ENCODE results near the gene KCNQ2.
A peak's percentile ranks its signal among the peaks of the same experiment; 100 is the strongest.

The KCNQ2 gene

GRCh38 chr20:63434599-63435378, 37.7 kb downstream of the KCNQ2 start:
- DNase-seq (ENCODE audit: low read depth, low spot score) = peak; percentile 98

DNA sequence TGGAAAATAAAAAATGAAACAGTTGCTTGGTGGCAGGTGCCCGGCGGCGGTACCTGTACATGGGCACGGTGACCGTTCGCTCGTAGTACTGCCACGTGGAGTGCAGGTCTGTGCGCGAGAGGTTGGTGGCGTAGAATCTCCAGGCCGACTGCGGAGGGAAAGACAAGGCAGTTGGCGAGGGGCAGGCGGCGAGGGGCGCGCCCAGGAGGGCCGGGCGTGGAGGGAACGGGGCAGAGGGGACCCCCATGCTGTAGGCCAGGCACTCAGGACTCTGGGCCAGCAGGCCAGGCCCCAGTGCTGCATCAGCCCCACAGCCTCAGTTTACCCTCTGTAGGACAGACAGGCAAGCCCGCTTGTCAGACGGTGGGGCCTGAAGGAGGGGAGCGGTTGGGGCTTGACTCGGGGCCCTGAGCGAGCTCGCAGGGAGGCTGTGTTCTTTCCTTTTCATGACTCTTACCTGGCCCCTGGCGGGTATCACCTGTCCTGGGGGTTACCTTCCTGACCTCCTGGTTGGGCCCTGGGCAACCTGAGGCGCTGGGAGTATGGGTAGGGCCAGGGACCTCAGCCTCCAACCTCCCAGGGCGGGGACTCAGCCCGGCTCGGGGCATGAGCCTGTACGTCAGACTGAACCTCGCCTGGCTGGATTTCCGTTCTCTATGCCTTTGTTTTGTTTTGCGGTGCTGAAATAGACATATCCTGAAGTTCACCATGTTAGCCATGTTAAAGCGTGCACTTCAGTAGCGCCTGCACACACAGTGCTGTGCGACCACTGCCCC, 38.5 kb downstream of the KCNQ2 start:
- DNase-seq (ENCODE audit: low read depth, low spot score) = no peak

DNA sequence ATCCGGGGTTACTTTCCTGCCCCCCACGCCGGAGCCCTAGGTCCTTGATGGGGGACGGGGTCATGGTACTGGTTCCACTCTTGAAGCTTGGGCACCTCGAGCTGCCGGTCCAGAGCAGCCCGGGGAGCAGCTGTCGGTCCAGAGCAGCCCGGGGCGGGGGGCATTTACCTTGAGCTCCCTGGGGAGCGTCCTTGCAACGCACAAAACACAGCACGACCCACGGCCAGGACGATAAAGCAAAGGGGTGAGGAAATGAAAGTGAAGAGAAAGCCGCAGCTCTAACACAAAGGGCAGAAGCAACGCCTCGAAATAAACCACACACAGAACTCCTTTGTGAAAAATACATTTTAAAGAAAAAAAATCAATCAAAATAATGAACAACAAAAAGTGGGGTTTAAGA, 39.1 kb downstream of the KCNQ2 start:
- no peak for DNase-seq (ENCODE audit: low read depth, low spot score)

GRCh38 chr20:63432577-63433325, 39.7 kb downstream of the KCNQ2 start:
- no peak for DNase-seq (ENCODE audit: low read depth, low spot score)

DNA sequence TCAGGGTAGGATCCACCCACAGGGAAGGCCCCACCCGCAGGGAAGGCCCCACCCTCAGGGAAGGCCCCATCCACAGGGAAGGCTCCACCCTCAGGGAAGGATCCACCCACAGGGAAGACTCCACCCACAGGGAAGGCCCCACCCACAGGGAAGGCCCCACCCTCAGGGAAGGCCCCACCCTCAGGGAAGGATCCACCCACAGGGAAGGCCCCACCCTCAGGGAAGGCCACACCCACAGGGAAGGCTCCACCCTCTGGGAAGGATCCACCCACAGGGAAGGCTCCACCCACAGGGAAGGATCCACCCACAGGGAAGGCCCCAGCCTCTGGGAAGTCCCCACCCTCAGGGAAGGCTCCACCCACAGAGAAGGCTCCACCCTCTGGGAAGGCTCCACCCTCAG, 40.5 kb downstream of the KCNQ2 start:
- DNase-seq (ENCODE audit: low read depth, low spot score) = no peak

DNA sequence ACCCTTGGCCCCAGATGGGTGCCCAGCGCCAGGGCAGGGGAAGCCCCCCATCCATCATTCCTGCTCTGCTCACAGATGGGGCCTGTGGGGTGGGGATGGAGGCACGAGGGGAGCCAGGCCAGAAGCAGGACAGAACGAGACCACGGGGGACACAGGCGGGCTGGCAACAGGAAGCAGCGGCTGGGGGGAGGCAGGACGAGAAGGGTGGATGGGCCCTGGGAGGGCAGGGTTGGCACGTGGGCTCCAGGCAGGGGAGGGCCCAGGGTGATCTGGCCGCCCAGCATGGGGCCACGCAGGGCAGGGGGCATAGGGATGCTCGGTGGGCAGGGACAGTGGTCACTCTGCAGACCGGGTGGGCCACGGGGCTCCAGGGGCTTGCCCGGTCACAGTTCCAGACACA, 41.6 kb downstream of the KCNQ2 start:
- DNase-seq (ENCODE audit: low read depth, low spot score) = no peak

- DNase-seq (ENCODE audit: low read depth, low spot score) = no peak
Measured at GRCh38 chr20:63429992-63430391, 42.5 kb downstream of the KCNQ2 start.

GRCh38 chr20:63428906-63429575, 43.4 kb downstream of the KCNQ2 start:
- DNase-seq (ENCODE audit: low read depth, low spot score) = no peak

DNA sequence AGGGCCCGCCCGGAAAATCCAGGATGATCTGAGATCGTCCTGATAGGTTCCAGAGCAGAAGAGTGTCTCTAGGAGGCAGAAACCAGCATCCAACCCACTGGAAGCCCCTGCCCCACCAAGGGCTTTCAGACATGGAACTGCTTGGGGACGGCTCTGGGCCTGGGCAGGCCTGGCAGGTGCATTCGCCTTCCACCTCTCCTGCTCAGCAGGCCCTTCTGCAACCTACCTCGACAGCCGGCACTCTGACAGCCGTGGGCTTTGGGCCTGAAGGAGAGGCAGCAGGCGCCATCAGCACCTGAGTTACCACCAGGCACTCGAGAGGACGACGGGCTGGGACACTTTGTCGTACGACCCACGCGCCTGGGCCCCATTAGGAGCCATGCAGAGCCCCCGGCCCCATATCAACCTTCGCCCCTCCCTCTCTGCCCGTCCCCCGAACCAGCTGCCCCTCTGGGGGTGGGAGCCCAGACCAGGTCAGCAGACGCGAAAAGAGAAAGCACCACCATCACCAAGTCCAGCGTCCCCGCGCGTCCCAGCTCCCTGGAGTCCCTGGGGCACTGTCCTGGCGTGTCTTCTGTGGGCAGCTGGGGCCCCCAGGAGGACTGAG, 44.6 kb downstream of the KCNQ2 start:
- no peak for DNase-seq (ENCODE audit: low read depth, low spot score)

DNA sequence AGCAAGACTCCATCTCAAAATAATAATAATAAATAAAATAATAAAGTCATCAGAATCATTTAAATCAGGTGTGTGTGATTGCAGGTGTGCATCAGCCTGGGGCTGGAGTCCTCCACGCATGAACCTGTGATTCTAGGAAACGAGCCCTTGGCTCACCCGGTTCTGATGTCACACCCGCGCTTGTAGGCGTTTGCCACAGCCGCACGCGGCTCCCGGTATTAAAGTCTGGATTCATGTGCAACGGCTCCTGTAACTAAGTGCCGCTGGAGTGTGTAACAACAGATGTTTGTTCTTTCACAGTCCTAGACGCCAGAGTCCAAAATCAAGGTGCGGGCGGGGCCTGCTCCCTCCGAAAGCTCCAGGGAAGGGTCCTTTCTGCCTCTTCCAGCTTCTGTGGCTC, 45.2 kb downstream of the KCNQ2 start:
- DNase-seq (ENCODE audit: low read depth, low spot score) = no peak

GRCh38 chr20:63425846-63426485, 46.5 kb downstream of the KCNQ2 start:
- DNase-seq (ENCODE audit: low read depth, low spot score) = no peak

GRCh38 chr20:63424613-63425012, 47.8 kb downstream of the KCNQ2 start:
- no peak for DNase-seq (ENCODE audit: low read depth, low spot score)

DNA sequence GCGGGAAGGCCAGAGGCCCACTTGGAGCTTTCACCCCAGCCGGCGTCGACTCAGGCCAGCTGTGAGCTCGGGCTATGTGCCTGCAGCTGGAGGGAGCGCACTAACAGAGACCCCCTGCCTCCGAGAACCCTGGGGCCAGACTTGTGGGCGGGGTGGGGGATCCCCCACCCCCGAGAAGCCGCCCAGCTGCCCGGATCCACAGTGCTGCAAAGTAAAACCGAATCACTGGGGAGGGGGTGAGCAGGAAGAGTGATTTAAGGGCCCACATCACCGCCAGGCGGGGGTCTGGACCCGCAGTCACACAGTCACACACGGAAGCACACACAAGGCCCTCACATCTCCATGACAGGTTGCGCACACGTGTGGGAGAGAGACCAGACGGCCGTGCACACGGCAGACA, 48.7 kb downstream of the KCNQ2 start:
- no peak for DNase-seq (ENCODE audit: low read depth, low spot score)

DNA sequence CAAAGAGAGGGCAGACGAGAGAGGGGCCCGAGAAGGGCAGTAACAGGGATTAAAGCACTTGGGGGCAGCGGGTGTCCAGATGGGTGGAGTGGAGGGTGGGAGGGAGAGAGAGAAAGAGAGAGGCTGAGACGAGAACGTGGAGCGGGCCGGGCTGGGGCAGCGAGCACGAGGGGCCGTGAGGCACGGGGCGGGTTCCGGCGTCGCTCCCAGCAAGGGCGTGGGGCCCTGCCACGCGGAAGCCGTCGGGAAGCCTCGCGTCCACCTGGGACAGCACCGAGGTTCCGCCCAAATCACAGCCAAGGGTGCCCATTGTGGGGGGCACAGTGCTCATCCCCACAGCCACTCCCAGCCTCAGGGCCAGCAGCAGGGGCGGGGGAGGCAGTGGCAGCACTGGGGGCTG, 49.8 kb downstream of the KCNQ2 start:
- no peak for DNase-seq (ENCODE audit: low read depth, low spot score)

GRCh38 chr20:63421913-63422312, 50.5 kb downstream of the KCNQ2 start:
- DNase-seq (ENCODE audit: low read depth, low spot score) = no peak

GRCh38 chr20:63421094-63421692, 51.3 kb downstream of the KCNQ2 start:
- DNase-seq (ENCODE audit: low read depth, low spot score) = no peak

- no peak for DNase-seq (ENCODE audit: low read depth, low spot score)
Measured at GRCh38 chr20:63420359-63421093, 51.9 kb downstream of the KCNQ2 start.

- DNase-seq (ENCODE audit: low read depth, low spot score) = no peak
Measured at GRCh38 chr20:63419299-63419698, 53.2 kb downstream of the KCNQ2 start.

- DNase-seq (ENCODE audit: low read depth, low spot score) = no peak
Measured at GRCh38 chr20:63418617-63419016, 53.8 kb downstream of the KCNQ2 start.

- DNase-seq (ENCODE audit: low read depth, low spot score) = no peak
Measured at GRCh38 chr20:63417738-63418120, 54.7 kb downstream of the KCNQ2 start.

Measured in ELF-1 (cell line).